ENCODE measurements around the gene PAXIP1. TPM values are rescaled to one million over a fixed set of nuclear protein-coding genes. Genes with fewer than 3 reads are reported as not detected.

The PAXIP1 gene
- total RNA-seq, 1 donor from 2014 or later, result 11.8 TPM

GRCh38 chr7:154953006-154953684, 49.8 kb downstream of the PAXIP1 start:
- DNase-seq, result peak; percentile 85
- Histone ChIP-seq H3K9me3 (no peaks in the 10 kb centered on the region), H3K4me3 (no peak overlapping the region), H3K27me3 (no peaks in the 10 kb centered on the region), H3K36me3 (peaks cover 64% of the 10 kb centered on the region), H3K4me1 (no peaks in the 10 kb centered on the region), H3K27ac (no peak overlapping the region)
- TF ChIP-seq, protein P1, sequence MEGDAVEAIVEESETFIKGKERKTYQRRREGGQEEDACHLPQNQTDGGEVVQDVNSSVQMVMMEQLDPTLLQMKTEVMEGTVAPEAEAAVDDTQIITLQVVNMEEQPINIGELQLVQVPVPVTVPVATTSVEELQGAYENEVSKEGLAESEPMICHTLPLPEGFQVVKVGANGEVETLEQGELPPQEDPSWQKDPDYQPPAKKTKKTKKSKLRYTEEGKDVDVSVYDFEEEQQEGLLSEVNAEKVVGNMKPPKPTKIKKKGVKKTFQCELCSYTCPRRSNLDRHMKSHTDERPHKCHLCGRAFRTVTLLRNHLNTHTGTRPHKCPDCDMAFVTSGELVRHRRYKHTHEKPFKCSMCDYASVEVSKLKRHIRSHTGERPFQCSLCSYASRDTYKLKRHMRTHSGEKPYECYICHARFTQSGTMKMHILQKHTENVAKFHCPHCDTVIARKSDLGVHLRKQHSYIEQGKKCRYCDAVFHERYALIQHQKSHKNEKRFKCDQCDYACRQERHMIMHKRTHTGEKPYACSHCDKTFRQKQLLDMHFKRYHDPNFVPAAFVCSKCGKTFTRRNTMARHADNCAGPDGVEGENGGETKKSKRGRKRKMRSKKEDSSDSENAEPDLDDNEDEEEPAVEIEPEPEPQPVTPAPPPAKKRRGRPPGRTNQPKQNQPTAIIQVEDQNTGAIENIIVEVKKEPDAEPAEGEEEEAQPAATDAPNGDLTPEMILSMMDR (IDR thresholded peaks at IDR 0.05), result peak; percentile 72
- peak; percentile 79 for ATAC-seq
- intact Hi-C loops (cut with DNase I), result no loop called here

DNA sequence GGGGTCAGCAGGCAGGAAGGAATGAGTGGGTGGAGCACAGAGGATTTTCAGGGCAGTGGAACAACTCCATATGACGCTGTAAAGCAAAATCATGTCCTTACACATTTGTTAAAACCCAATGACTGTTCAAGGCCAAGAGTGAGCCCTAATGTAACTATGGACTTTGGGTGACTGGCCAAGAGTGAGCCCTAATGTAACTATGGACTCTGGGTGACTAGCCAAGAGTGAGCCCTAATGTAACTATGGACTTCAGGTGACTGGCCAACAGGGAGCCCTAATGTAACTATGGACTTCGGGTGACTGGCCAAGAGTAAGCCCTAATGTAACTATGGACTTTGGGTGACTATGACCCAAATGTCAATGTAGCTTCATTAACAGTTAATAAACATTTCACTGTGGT, 52.0 kb downstream of the PAXIP1 start:
- no peaks in the 10 kb centered on the region for H3K4me1 ChIP-seq
- H3K36me3 ChIP-seq, result peaks cover 72% of the 10 kb centered on the region
- H3K27ac ChIP-seq, result no peak overlapping the region
- H3K27me3 ChIP-seq, result no peaks in the 10 kb centered on the region
- no peak overlapping the region for H3K4me3 ChIP-seq
- H3K9me3 ChIP-seq, result no peaks in the 10 kb centered on the region
- TF ChIP-seq, protein P1 (IDR thresholded peaks at IDR 0.05), result no peak
- intact Hi-C loops (cut with DNase I), result no loop called here
- DNase-seq (no peak), ATAC-seq (no peak)

- Histone ChIP-seq H3K9me3 (no peaks in the 10 kb centered on the region), H3K27me3 (no peaks in the 10 kb centered on the region), H3K27ac (no peak overlapping the region), H3K36me3 (peaks cover 73% of the 10 kb centered on the region), H3K4me3 (no peak overlapping the region), H3K4me1 (no peaks in the 10 kb centered on the region)
- DNase-seq, result no peak
- TF ChIP-seq, protein P1 (IDR thresholded peaks at IDR 0.05), result no peak
- no peak for ATAC-seq
- intact Hi-C loops (cut with DNase I), result no loop called here
Observed at GRCh38 chr7:154947604-154948003, 55.3 kb downstream of the PAXIP1 start.

GRCh38 chr7:154946166-154946565, 56.8 kb downstream of the PAXIP1 start:
- intact Hi-C loops (cut with DNase I), result no loop called here
- TF ChIP-seq, protein P1 (IDR thresholded peaks at IDR 0.05), result no peak
- DNase-seq, result no peak
- no peak for ATAC-seq
- Histone ChIP-seq H3K4me3 (no peak overlapping the region), H3K27ac (no peak overlapping the region), H3K4me1 (no peaks in the 10 kb centered on the region), H3K9me3 (no peaks in the 10 kb centered on the region), H3K27me3 (no peaks in the 10 kb centered on the region), H3K36me3 (peaks cover 68% of the 10 kb centered on the region)

GRCh38 chr7:154943906-154944305, 59.0 kb downstream of the PAXIP1 start:
- intact Hi-C loops (cut with DNase I), result no loop called here
- Histone ChIP-seq H3K9me3 (no peaks in the 10 kb centered on the region), H3K36me3 (peaks cover 59% of the 10 kb centered on the region), H3K4me3 (no peak overlapping the region), H3K4me1 (no peaks in the 10 kb centered on the region), H3K27ac (no peak overlapping the region), H3K27me3 (no peaks in the 10 kb centered on the region)
- ATAC-seq (no peak), DNase-seq (no peak)
- TF ChIP-seq, protein P1 (IDR thresholded peaks at IDR 0.05), result no peak

DNA sequence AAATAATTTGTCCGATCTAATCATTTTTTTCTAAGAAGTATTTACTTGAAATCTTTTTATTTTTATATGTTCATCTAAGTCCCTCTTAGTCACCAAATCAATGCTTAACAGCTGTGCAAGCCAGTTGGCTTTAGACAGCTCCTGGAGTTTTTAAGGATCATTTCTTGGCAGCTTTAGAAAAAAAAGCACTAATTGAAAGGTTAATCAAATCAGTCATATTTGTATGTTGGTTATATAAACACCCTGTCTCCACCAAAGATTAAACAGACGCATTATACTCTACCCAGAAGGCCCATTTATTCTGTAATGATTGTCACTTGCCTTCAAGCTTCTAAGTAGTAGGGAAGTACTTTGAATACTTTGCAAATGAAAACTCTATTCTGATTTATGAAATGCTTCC, 60.2 kb downstream of the PAXIP1 start:
- Histone ChIP-seq H3K27ac (no peak overlapping the region), H3K36me3 (peaks cover 48% of the 10 kb centered on the region), H3K4me3 (no peak overlapping the region), H3K27me3 (no peaks in the 10 kb centered on the region), H3K4me1 (no peaks in the 10 kb centered on the region), H3K9me3 (no peaks in the 10 kb centered on the region)
- intact Hi-C loops (cut with DNase I), result no loop called here
- TF ChIP-seq, protein P1 (IDR thresholded peaks at IDR 0.05), result no peak
- no peak for ATAC-seq
- no peak for DNase-seq

All from upper lobe of right lung (tissue), 1 donor.